ENCODE measurements around the gene ADM.
A peak's percentile ranks its signal among the peaks of the same experiment; 100 is the strongest.
"Not testable (repeated sequence)": the region's sequence is repeated elsewhere in the genome, so short reads cannot be mapped to it uniquely, and the experiment has no call there.

Gene ADM

GRCh38 chr11:10264716-10265115, 40.2 kb upstream of the ADM start:
- not testable (repeated sequence) for H2AK5ac ChIP-seq (ENCODE audit: low read length); H3K27ac ChIP-seq (ENCODE audit: low read depth, low read length); H3K79me2 ChIP-seq (ENCODE audit: control insufficient read depth, insufficient read depth, low read length); H2BK15ac ChIP-seq (replicated peaks; ENCODE audit: low read depth); H2BK5ac ChIP-seq (ENCODE audit: low read length); H2BK120ac ChIP-seq (ENCODE audit: low read depth, low read length); H4K5ac ChIP-seq (ENCODE audit: low read length); H3K56ac ChIP-seq (ENCODE audit: low read length); H3K27me3 ChIP-seq (ENCODE audit: insufficient read depth, low read length, poor library complexity); H4K8ac ChIP-seq (ENCODE audit: low read depth, low read length); H3K9ac ChIP-seq (ENCODE audit: low read length); H3K18ac ChIP-seq (ENCODE audit: low read length); DNase-seq; H3K23ac ChIP-seq (ENCODE audit: low read length); H3K4me3 ChIP-seq (ENCODE audit: low read length); H3K4ac ChIP-seq (ENCODE audit: low read depth, low read length); H3K4me1 ChIP-seq (ENCODE audit: control insufficient read depth, low read depth, low read length); H3K79me1 ChIP-seq (ENCODE audit: low read length); H3K4me2 ChIP-seq (ENCODE audit: low read length); H3K36me3 ChIP-seq (ENCODE audit: control insufficient read depth, insufficient read depth, low read length)
- WGBS (ENCODE audit: extremely low coverage, insufficient coverage, low lambda C conversion rate), result no CpG with 5 or more reads among the region's 3 CpGs

DNA sequence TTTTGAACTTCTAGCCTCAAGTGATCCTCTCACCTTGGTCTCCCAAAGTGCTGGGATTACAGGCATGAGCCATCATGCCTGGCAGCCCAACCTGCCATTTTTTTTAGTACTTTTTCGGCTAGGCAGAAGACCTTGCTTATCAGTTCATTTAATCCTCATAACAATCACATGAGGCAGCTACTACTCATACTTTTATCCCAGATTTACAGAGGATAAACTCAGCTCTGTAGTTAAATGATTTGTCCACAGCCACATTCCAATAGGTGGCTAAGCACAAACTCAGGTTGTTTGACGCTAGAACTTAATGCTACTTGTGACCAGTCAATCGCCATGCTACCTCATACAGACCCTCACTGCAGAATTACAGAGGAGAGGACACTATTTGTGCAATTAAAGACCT, 38.9 kb upstream of the ADM start:
- Histone ChIP-seq H3K56ac (ENCODE audit: low read length) (no peak overlapping the region), H4K5ac (ENCODE audit: low read length) (no peak overlapping the region), H3K4me3 (ENCODE audit: low read length) (no peak overlapping the region), H2AK5ac (ENCODE audit: low read length) (no peak overlapping the region), H3K27ac (ENCODE audit: low read depth, low read length) (no peak overlapping the region), H3K18ac (ENCODE audit: low read length) (no peak overlapping the region), H2BK5ac (ENCODE audit: low read length) (no peak overlapping the region), H2BK15ac (replicated peaks; ENCODE audit: low read depth) (no peak overlapping the region), H3K36me3 (ENCODE audit: control insufficient read depth, insufficient read depth, low read length) (no peaks in the 10 kb centered on the region), H3K79me1 (ENCODE audit: low read length) (peaks cover 4% of the 10 kb centered on the region), H3K4me2 (ENCODE audit: low read length) (no peak overlapping the region), H3K27me3 (ENCODE audit: insufficient read depth, low read length, poor library complexity) (no peaks in the 10 kb centered on the region), H3K23ac (ENCODE audit: low read length) (no peak overlapping the region), H3K79me2 (ENCODE audit: control insufficient read depth, insufficient read depth, low read length) (no peaks in the 10 kb centered on the region), H3K4ac (ENCODE audit: low read depth, low read length) (no peak overlapping the region), H4K8ac (ENCODE audit: low read depth, low read length) (no peak overlapping the region), H3K9ac (ENCODE audit: low read length) (no peak overlapping the region), H3K4me1 (ENCODE audit: control insufficient read depth, low read depth, low read length) (no peaks in the 10 kb centered on the region), H2BK120ac (ENCODE audit: low read depth, low read length) (no peak overlapping the region)
- no peak for DNase-seq
- no CpG with 5 or more reads among the region's 3 CpGs for WGBS (ENCODE audit: extremely low coverage, insufficient coverage, low lambda C conversion rate)

DNA sequence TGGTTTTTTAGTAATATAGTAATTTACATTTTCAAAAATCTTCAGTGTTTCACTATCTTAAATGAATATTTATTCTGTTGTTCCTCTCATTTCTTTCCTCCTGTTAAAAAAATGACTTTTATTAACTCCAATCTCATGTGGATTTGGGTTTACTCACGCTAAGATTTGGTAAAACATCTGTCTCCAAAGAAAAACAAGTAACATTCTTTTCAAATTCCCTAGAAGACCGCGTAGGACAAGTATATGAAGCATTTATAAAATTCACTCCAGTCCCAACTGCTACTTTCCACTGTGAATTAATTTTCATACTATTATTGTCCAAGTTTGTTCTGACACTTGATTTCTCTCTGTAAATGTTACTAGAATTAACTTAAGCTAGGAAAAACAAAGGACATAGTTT, 37.1 kb upstream of the ADM start:
- no CpG with 5 or more reads among the region's 3 CpGs for WGBS (ENCODE audit: extremely low coverage, insufficient coverage, low lambda C conversion rate)
- DNase-seq, result no peak
- no peak overlapping the region for H3K4me2 ChIP-seq (ENCODE audit: low read length)
- no peak overlapping the region for H3K4ac ChIP-seq (ENCODE audit: low read depth, low read length)
- H3K23ac ChIP-seq (ENCODE audit: low read length), result no peak overlapping the region
- H3K9ac ChIP-seq (ENCODE audit: low read length), result no peak overlapping the region
- H3K4me1 ChIP-seq (ENCODE audit: control insufficient read depth, low read depth, low read length), result no peaks in the 10 kb centered on the region
- no peaks in the 10 kb centered on the region for H3K27me3 ChIP-seq (ENCODE audit: insufficient read depth, low read length, poor library complexity)
- H3K36me3 ChIP-seq (ENCODE audit: control insufficient read depth, insufficient read depth, low read length), result no peaks in the 10 kb centered on the region
- H3K18ac ChIP-seq (ENCODE audit: low read length), result no peak overlapping the region
- no peak overlapping the region for H3K56ac ChIP-seq (ENCODE audit: low read length)
- H2BK5ac ChIP-seq (ENCODE audit: low read length), result no peak overlapping the region
- H3K79me1 ChIP-seq (ENCODE audit: low read length), result peaks cover 4% of the 10 kb centered on the region
- H4K5ac ChIP-seq (ENCODE audit: low read length), result no peak overlapping the region
- no peak overlapping the region for H3K27ac ChIP-seq (ENCODE audit: low read depth, low read length)
- no peak overlapping the region for H2AK5ac ChIP-seq (ENCODE audit: low read length)
- no peak overlapping the region for H2BK120ac ChIP-seq (ENCODE audit: low read depth, low read length)
- H2BK15ac ChIP-seq (replicated peaks; ENCODE audit: low read depth), result no peak overlapping the region
- H4K8ac ChIP-seq (ENCODE audit: low read depth, low read length), result no peak overlapping the region
- H3K79me2 ChIP-seq (ENCODE audit: control insufficient read depth, insufficient read depth, low read length), result no peaks in the 10 kb centered on the region
- H3K4me3 ChIP-seq (ENCODE audit: low read length), result no peak overlapping the region

- no peak overlapping the region for H3K4me2 ChIP-seq (ENCODE audit: low read length)
- H3K27ac ChIP-seq (ENCODE audit: low read depth, low read length), result no peak overlapping the region
- no peak overlapping the region for H2BK5ac ChIP-seq (ENCODE audit: low read length)
- H3K56ac ChIP-seq (ENCODE audit: low read length), result no peak overlapping the region
- no peaks in the 10 kb centered on the region for H3K4me1 ChIP-seq (ENCODE audit: control insufficient read depth, low read depth, low read length)
- no peak overlapping the region for H2AK5ac ChIP-seq (ENCODE audit: low read length)
- no peak overlapping the region for H3K23ac ChIP-seq (ENCODE audit: low read length)
- no peak overlapping the region for H3K4me3 ChIP-seq (ENCODE audit: low read length)
- no peak overlapping the region for H3K18ac ChIP-seq (ENCODE audit: low read length)
- no peak overlapping the region for H4K8ac ChIP-seq (ENCODE audit: low read depth, low read length)
- no peak overlapping the region for H4K5ac ChIP-seq (ENCODE audit: low read length)
- no peak overlapping the region for H2BK15ac ChIP-seq (replicated peaks; ENCODE audit: low read depth)
- WGBS (ENCODE audit: extremely low coverage, insufficient coverage, low lambda C conversion rate), result no CpG with 5 or more reads among the region's 5 CpGs
- H3K79me2 ChIP-seq (ENCODE audit: control insufficient read depth, insufficient read depth, low read length), result peaks cover 2% of the 10 kb centered on the region
- no peak overlapping the region for H3K9ac ChIP-seq (ENCODE audit: low read length)
- no peaks in the 10 kb centered on the region for H3K36me3 ChIP-seq (ENCODE audit: control insufficient read depth, insufficient read depth, low read length)
- H3K79me1 ChIP-seq (ENCODE audit: low read length), result peaks cover 4% of the 10 kb centered on the region
- no peaks in the 10 kb centered on the region for H3K27me3 ChIP-seq (ENCODE audit: insufficient read depth, low read length, poor library complexity)
- no peak for DNase-seq
- no peak overlapping the region for H2BK120ac ChIP-seq (ENCODE audit: low read depth, low read length)
- H3K4ac ChIP-seq (ENCODE audit: low read depth, low read length), result no peak overlapping the region
These were observed 36.0 kb upstream of the ADM start for GRCh38 chr11:10268746-10269488.

GRCh38 chr11:10272132-10272531, 32.7 kb upstream of the ADM start:
- Histone ChIP-seq H3K4ac (ENCODE audit: low read depth, low read length) (peak overlapping the region; percentile 16), H2BK120ac (ENCODE audit: low read depth, low read length) (no peak overlapping the region), H3K4me1 (ENCODE audit: control insufficient read depth, low read depth, low read length) (no peaks in the 10 kb centered on the region), H3K4me2 (ENCODE audit: low read length) (no peak overlapping the region), H3K27me3 (ENCODE audit: insufficient read depth, low read length, poor library complexity) (no peaks in the 10 kb centered on the region), H3K79me1 (ENCODE audit: low read length) (no peaks in the 10 kb centered on the region), H4K5ac (ENCODE audit: low read length) (no peak overlapping the region), H3K27ac (ENCODE audit: low read depth, low read length) (no peak overlapping the region), H3K4me3 (ENCODE audit: low read length) (no peak overlapping the region), H3K23ac (ENCODE audit: low read length) (no peak overlapping the region), H2BK5ac (ENCODE audit: low read length) (no peak overlapping the region), H2BK15ac (replicated peaks; ENCODE audit: low read depth) (no peak overlapping the region), H3K18ac (ENCODE audit: low read length) (no peak overlapping the region), H3K36me3 (ENCODE audit: control insufficient read depth, insufficient read depth, low read length) (no peaks in the 10 kb centered on the region), H4K8ac (ENCODE audit: low read depth, low read length) (no peak overlapping the region), H3K9ac (ENCODE audit: low read length) (no peak overlapping the region), H3K79me2 (ENCODE audit: control insufficient read depth, insufficient read depth, low read length) (peaks cover 2% of the 10 kb centered on the region), H3K56ac (ENCODE audit: low read length) (no peak overlapping the region), H2AK5ac (ENCODE audit: low read length) (no peak overlapping the region)
- DNase-seq, result no peak
- WGBS (ENCODE audit: extremely low coverage, insufficient coverage, low lambda C conversion rate), result 100% methylated on average over 1 of the region's 11 CpGs

DNA sequence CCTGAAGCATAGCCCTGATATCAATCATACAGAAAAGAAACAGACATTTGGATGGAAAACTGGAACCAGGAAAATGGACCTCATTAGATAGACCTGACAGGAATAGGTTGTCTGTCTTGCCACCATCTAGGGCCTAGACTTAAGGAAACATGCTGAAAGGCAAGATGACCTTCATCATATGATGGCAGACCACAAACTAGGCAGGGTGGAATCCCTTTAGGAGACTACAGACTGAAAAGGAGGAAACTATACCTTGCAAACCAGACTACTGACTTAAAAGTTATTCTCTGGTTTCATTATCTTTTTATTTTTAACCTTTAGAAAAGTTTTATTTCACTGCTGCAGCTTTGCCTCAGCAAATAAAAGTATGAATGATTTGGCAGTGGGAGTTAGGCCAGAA, 31.1 kb upstream of the ADM start:
- Histone ChIP-seq H3K56ac (ENCODE audit: low read length) (no peak overlapping the region), H4K5ac (ENCODE audit: low read length) (no peak overlapping the region), H2BK15ac (replicated peaks; ENCODE audit: low read depth) (no peak overlapping the region), H3K4ac (ENCODE audit: low read depth, low read length) (no peak overlapping the region), H2AK5ac (ENCODE audit: low read length) (no peak overlapping the region), H3K4me1 (ENCODE audit: control insufficient read depth, low read depth, low read length) (no peaks in the 10 kb centered on the region), H2BK5ac (ENCODE audit: low read length) (no peak overlapping the region), H4K8ac (ENCODE audit: low read depth, low read length) (no peak overlapping the region), H3K4me2 (ENCODE audit: low read length) (no peak overlapping the region), H3K9ac (ENCODE audit: low read length) (no peak overlapping the region), H3K79me1 (ENCODE audit: low read length) (no peaks in the 10 kb centered on the region), H3K79me2 (ENCODE audit: control insufficient read depth, insufficient read depth, low read length) (peaks cover 2% of the 10 kb centered on the region), H3K18ac (ENCODE audit: low read length) (no peak overlapping the region), H3K27me3 (ENCODE audit: insufficient read depth, low read length, poor library complexity) (no peaks in the 10 kb centered on the region), H3K23ac (ENCODE audit: low read length) (no peak overlapping the region), H3K27ac (ENCODE audit: low read depth, low read length) (no peak overlapping the region), H3K36me3 (ENCODE audit: control insufficient read depth, insufficient read depth, low read length) (no peaks in the 10 kb centered on the region), H2BK120ac (ENCODE audit: low read depth, low read length) (no peak overlapping the region), H3K4me3 (ENCODE audit: low read length) (no peak overlapping the region)
- DNase-seq, result no peak
